Islet of Langerhans (tissue), 1 donor: ENCODE results near the gene CADM2.

Experiments
- FAIRE-seq: peaks from one replicate; lab custom pipeline; 2011; peaks lifted over from hg19 to GRCh38; lab: Jason Lieb, UNC

The CADM2 gene

DNA sequence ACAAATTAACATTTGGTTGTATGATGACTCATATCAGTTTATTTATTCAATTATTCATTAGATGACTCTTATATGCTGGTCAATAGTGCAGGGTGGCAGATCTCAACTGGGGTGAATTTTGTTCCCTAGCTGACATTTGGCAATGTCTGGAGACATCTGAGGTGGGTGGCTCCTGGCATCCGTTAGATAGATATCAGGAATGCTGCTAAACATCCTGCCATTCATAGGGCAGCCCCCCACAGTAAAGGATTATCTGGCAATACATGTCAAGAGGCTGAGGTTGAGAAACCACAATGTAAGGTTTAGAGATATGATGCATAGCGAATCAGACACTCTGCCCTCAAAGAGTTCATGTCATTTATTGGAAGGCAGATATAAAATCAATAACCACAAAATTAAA is 719.9 kb downstream of the CADM2 start:
- no peak for FAIRE-seq

GRCh38 chr3:85681906-85682305 is 723.1 kb downstream of the CADM2 start:
- no peak for FAIRE-seq

DNA sequence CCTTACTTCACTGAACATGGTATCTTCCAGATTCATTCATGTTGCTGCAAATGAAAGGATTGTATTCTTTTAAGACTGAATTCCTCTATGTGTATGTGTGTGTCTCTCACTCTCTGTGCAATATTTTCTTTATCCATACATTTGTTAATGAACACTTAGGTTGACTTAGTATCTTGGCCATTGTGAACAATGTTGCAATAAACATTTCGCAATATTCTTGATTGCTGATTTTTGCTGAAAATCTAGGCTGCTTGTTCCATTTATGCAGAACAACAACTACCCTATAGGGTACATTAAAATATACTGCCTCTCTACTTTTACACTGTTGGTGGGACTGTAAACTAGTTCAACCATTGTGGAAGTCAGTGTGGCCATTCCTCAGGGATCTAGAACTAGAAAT is 732.4 kb downstream of the CADM2 start:
- FAIRE-seq, result no peak

GRCh38 chr3:85697156-85697555 is 738.4 kb downstream of the CADM2 start:
- no peak for FAIRE-seq

DNA sequence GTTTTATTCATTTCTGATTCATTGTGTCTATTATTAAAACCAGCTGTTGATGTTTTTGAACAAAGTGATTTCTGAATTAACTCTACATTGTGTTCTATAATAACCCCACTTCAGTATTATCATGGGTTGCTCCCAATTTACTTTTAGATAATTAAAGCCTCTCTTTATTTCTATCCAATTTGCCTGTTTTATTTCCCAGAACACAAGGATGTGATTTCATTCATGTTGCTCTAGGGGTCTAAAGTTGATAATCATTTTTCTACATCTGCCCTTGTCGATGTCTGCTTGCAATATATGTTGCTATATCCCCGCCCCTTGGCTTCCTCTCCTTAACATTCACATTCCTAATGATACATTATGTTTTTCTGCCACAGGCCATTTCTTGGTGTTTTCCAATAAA is 747.3 kb downstream of the CADM2 start:
- FAIRE-seq, result no peak

DNA sequence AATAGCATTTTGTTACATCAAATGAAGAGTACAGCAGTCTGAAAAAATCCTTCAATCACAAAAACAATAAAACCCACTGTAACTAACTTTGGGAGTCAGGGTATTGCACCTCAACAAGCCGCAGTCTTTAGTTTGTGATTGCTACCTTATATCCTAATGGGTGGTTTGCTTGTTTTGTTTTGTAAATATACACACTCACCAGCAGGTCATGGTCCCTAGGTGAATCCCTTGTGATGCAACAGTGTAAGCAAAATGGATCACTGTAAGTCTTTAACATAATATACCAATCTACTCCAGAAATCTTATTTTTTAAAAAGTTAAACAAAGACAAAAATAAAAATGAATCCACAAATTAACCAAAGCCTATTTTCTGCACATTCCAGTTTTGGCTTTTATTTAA is 749.5 kb downstream of the CADM2 start:
- peak; percentile 71 for FAIRE-seq

DNA sequence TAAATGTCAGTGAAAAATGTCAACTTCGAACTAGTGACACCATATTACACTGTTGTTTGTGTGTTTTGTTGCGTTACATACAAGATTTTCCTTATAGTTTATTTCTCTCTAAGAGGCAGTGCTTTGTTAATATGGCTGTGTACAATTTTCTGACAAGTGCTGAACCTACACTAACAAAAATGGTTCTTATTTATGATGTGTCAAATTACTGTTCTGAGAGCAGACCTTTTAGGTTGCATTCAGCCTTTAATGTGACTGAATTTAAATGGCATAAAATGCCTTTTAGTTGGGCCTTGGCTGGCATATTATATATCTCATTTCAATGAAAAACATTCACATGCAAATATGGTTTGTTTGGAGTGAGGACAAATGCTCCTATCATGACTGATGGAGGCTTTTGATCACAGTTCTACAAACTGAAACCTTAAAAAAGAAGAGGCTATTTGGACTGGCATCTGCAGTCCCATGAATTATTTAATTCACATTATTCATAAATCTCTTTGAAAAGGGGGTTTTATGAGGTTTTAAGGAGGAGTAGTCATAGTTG is 750.6 kb downstream of the CADM2 start:
- no peak for FAIRE-seq

- no peak for FAIRE-seq
Observed at GRCh38 chr3:85710490-85710889, 751.7 kb downstream of the CADM2 start.

DNA sequence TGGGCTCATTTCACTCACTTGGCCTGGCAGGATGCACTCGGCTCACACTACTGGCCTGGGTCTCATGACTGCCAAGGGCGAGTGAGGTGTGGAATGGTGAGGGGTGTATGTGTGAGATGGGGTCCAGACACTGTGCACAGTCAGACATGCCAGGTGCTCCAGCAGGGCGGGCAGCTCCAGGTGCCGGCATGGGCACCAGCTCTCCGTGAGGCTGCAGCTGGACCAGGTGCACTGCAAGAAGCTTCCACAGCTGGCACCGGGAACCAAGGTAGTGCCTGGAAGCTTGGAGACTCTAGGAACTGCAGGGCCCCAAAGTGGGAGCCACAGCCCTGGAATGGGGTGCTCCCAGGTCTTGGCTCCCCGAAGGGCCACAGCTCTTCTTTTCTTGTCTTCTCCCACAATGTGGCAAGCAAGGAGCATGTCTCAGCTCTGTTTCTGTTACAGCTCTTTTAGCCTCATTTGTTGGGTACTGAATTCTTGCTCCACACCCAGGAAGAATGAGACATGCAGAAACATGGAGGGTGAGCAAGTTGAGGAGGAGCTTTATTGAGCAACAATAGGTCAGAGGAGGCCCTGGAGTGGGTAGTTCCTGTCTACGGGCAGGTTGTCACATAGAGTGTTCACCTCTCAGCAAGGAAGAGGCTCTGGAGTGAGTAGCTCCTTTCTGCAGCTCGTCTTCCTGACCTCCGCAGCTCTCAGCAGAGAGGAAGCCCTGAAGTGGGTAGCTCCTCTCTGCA is 762.8 kb downstream of the CADM2 start:
- FAIRE-seq, result no peak

DNA sequence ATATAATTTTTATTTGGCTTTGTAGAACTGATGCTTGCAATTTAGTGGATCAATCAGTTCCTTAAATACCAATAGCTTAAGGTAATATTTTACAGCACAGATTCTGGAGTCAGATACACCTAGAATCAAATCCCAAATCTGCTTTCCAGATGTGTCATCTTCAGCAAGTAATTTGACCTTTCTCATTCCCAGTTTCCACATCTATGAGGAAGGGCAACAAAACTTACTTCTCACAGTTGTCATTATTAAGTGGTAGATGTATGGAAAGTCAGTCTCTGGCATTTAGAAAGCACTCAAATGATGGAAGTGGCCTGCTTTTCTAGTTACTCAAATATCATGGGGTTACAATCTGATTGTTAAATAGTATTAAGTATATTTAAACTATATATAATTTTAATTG is 767.0 kb downstream of the CADM2 start:
- FAIRE-seq, result no peak

DNA sequence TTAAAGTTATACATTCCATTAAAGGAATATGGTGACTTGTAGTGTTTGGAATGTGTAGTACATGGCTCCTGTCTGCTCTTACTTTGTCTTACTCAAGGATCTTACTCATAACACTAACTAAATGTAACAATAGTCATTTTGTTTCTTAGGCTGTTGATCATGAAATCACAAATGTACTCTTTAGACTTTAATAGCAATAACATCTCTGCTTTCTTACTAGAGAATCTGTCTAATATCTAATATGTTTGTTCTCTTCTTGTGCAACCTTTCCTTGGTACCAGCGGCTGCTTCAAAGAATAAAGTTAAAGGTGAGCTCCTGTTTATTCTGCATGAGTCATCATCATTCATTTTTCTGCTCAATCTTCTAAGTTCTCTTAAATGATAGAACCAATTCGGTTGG is 767.5 kb downstream of the CADM2 start:
- no peak for FAIRE-seq

DNA sequence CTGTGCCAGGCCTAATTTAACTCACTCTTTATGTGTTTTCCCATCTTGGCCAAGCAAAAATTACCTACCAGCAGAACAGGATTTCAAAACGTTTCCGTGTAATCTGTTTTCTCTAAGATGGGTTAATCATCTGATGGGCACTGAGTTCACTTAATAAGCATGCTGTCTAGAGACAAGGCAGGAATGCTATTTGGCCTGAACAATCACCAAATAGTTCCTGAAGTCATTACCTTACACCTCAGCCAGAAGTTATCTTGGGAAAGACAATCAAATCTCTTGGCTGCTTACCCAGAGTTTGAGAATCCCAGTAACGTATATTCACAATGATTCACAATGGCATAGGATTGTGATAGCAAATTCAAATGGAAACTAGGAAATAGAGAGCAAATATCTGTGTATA is 779.1 kb downstream of the CADM2 start:
- no peak for FAIRE-seq

DNA sequence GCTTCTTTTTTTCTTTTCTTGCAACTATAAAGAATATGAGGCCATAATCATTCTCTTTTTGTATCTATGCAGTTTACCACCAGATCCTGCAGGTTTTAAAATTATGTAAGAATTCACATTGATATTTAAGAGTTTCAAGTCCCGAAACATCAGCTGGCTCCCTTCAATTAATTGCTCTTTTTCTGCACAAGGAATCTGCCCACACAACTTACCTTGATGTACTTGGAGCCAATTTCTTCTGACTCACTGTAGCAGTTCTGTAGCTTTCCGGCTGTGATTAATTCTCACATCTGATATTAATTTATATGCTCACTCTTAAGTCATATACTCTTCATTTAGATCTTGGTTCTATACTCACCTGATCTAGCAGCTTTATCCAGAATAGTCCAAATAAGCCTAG is 781.8 kb downstream of the CADM2 start:
- FAIRE-seq, result no peak

DNA sequence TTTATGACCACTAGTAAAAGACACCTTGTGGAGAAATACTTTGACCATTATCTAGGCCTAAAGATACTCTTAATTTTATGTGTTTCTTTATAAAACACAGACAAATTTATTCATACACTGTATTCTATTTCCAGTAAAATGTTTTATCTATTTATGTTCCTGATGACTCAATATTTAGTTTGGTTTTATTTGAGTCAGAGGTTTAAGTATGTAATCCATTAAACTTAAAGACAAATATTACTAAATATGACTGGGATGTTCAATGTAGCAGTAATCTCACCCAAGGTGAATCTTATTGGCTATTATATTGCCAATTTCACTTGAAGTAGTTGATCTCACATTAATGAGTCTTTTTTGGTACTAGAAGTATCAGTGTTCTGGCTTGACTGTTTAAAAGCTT is 799.7 kb downstream of the CADM2 start:
- no peak for FAIRE-seq

GRCh38 chr3:85760342-85760741 is 801.6 kb downstream of the CADM2 start:
- FAIRE-seq, result no peak

GRCh38 chr3:85780806-85781205 is 822.0 kb downstream of the CADM2 start:
- no peak for FAIRE-seq

DNA sequence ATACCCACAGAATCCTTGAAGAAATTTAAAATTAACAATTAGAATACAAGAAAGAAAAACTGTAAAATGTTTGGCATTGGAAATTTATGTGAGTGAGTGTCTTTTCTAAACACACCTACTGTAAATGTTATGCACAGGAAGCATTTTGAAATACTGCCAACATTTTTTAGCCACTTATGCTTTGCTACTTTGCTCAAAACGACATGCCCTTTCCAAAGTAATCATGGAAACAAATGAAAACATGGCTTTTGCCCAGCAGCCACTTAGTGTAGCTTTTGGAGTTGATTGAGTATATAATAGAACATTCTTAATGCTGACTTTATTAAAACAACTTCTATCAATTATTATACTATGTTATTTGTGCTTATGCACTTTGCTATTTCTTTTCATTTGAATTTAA is 823.0 kb downstream of the CADM2 start:
- no peak for FAIRE-seq

DNA sequence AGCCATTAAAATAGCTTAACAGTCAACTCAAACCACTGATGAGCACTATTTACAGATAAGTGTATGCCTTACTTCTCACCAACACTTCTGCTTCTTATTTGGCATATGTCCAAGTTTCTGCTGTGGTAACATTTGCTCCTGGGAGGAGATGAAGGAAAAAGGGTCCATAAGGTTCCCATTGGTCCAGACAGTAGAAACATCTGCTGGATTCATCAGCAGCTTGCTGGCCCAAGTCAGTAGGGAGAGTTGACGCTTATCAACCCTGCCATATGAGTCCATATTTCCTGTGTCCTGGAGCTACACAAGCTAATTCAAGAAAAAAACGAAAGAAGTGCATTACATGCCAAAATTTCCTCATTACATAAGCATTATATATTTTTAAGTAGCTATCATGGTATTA is 824.5 kb downstream of the CADM2 start:
- no peak for FAIRE-seq

GRCh38 chr3:85785766-85786165 is 827.0 kb downstream of the CADM2 start:
- no peak for FAIRE-seq

DNA sequence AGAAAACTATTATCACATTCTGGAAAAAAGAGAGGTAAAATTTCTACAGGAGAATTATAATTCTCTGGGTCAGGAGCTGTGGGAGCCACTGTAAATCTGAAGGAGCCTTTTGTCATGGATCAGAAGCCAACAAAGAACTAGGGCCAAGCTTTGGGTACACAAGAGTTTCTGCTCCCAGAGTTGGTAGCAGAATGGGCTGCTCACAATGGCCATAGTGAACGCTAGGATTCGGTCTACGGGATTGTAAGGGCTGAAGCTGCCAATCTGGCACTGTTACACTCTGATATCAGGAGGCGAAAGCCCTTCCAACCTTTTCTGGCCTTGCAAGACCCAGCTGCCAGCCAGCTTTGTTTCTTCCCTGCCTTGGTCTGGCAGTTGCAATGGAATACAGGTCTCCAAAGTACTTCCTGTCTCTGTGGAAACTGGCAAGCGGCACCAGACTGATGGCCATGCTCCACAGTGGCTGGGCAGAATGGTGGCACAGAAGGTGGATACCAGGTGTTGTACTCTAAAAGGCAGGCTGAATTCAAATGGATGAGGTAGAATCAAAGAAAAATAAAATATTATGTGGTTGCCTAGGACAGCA is 831.7 kb downstream of the CADM2 start:
- FAIRE-seq, result no peak

DNA sequence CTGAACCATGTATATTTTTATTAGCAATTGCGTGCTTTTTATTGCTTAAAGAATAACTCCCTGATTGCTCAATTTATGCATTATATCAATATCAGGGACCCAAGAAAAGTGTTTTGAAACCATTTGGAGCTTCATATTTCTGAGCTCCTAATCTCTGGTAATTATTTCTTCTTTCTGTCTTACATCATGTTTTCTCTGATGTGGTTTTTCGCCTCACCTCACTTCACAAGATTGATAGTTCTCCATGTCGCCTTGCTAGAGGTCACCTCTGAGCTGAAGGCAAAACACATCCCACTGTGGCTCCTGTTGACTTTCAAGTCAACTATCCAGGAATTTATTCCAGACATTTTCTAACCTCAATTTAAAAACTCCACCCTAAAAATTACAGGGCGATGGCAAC is 837.4 kb downstream of the CADM2 start:
- no peak for FAIRE-seq

DNA sequence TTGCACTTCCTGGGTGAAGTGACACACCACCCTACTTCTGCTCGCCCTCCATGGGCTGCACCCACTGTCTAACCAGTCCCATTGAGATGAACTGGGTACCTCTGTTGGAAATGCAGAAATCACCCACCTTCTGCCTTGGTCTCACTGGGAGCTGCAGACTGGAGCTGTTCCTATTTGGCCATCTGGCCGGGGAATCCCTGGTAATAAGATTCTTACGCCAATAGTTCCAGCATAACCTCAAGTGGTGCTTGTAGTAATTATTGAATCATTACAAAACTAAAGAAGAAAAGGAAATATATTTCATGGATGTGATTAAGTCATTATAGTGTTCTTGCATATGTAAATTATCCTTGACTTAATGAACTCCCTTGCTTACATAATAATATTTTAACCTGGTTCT is 841.9 kb downstream of the CADM2 start:
- no peak for FAIRE-seq

- no peak for FAIRE-seq
Observed at GRCh38 chr3:85801955-85802354, 843.2 kb downstream of the CADM2 start.

DNA sequence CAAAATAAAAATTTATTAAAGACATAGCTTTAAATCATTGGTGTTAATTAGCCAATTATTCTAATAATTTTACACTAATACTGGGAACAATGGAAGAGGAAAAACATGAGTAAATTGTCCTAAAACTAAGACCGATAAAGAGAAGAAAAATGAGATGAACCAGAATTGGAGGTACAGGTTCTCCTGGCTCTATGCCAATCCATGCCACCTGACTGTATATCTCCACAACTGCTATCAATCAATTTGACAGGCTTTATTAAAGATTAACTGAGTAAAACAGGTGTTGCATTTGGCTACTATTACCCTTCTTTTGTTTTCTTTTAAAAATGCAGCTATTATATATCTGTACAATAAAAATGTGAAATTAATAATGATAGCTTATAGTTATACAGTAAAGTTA is 850.0 kb downstream of the CADM2 start:
- FAIRE-seq, result no peak
